Lung microvascular endothelial cell (primary cell): ENCODE results near the gene SLC35B4. TPM values are rescaled to one million over a fixed set of nuclear protein-coding genes. Genes with fewer than 3 reads are reported as not detected.
"Not testable (repeated sequence)": the region's sequence is repeated elsewhere in the genome, so short reads cannot be mapped to it uniquely, and the experiment has no call there.

Experiments
- DNase-seq, 2 donors: peaks; one replicate each; pipeline versions ENCODE4 v3.0.0 to v3.0.0-alpha.2; 2010; ENCODE audit warnings: low read depth in 2 of 2
- total RNA-seq: library from RNA; depleted of rRNA; stranded (reverse); fragments of >200 nt; gene quantifications from 2 replicates; pipeline ENCODE4 v1.2.1, GENCODE V29; 2014

The SLC35B4 gene
- total RNA-seq, 1 donor from 2014 or later: 11.5 TPM

GRCh38 chr7:134332892-134333291, 16.2 kb upstream of the SLC35B4 start:
- no peak for DNase-seq

- DNase-seq: no peak
Observed at GRCh38 chr7:134331393-134331792, 14.7 kb upstream of the SLC35B4 start.

- no peak for DNase-seq
Observed at GRCh38 chr7:134330974-134331373, 14.2 kb upstream of the SLC35B4 start.

- DNase-seq: peak in 1 of 2 donors; percentile 10
Observed at GRCh38 chr7:134329614-134330346, 13.1 kb upstream of the SLC35B4 start.

GRCh38 chr7:134328900-134329299, 12.2 kb upstream of the SLC35B4 start:
- no peak for DNase-seq

GRCh38 chr7:134327896-134328295, 11.2 kb upstream of the SLC35B4 start:
- peak; percentile 61 to 74 for DNase-seq

GRCh38 chr7:134324107-134324506, 7.4 kb upstream of the SLC35B4 start:
- no peak for DNase-seq

GRCh38 chr7:134320201-134320600, 3.5 kb upstream of the SLC35B4 start:
- no peak for DNase-seq

- DNase-seq: no peak
Observed at GRCh38 chr7:134318443-134318842, 1.7 kb upstream of the SLC35B4 start.

- DNase-seq: no peak
Observed at GRCh38 chr7:134317434-134317833, 704 bp upstream of the SLC35B4 start.

GRCh38 chr7:134315679-134316538, 821 bp downstream of the SLC35B4 start:
- peak in 1 of 2 donors; percentile 22 for DNase-seq

- DNase-seq: no peak
Observed at GRCh38 chr7:134313543-134313942, 3.2 kb downstream of the SLC35B4 start.

- no peak for DNase-seq
Observed at GRCh38 chr7:134312717-134313116, 4.0 kb downstream of the SLC35B4 start.

- DNase-seq: no peak
Observed at GRCh38 chr7:134311807-134312206, 4.9 kb downstream of the SLC35B4 start.

- no peak for DNase-seq
Observed at GRCh38 chr7:134308548-134308947, 8.2 kb downstream of the SLC35B4 start.

- DNase-seq: peak; percentile 13 to 47
Observed at GRCh38 chr7:134307320-134307719, 9.4 kb downstream of the SLC35B4 start.

- DNase-seq: no peak
Observed at GRCh38 chr7:134302120-134302519, 14.6 kb downstream of the SLC35B4 start.

GRCh38 chr7:134301592-134301991, 15.1 kb downstream of the SLC35B4 start:
- DNase-seq: no peak

- no peak for DNase-seq
Observed at GRCh38 chr7:134300988-134301387, 15.7 kb downstream of the SLC35B4 start.

- peak in 1 of 2 donors; percentile 17 for DNase-seq
Observed at GRCh38 chr7:134298902-134299683, 17.6 kb downstream of the SLC35B4 start.

- DNase-seq: no peak
Observed at GRCh38 chr7:134297489-134297888, 19.2 kb downstream of the SLC35B4 start.

GRCh38 chr7:134295982-134296381, 20.7 kb downstream of the SLC35B4 start:
- not testable (repeated sequence) for DNase-seq
